Left lung (tissue), 10 donors: ENCODE measurements around the gene SAT2. TPM values are rescaled to one million over a fixed set of nuclear protein-coding genes. Genes with fewer than 3 reads are reported as not detected.

Experiments used
- ATAC-seq: fragments of 200-7000 bp; cut with Tn5 transposase; one replicate; pipeline ENCODE4 v1.9.1; 2020; ENCODE audit warnings: moderate library complexity
- DNase-seq, 4 donors: peaks; one replicate each; pipeline ENCODE4 v3.0.0-alpha.2; 2013 to 2020
- H3K27ac ChIP-seq, 2 donors: fragments of 200-600 bp; sonication (generic) in 1 of 2; one replicate each; pipeline versions ENCODE4 v1.5.0 to v1.8.0; 2020 to 2021
- H3K27me3 ChIP-seq, 2 donors: fragments of 200-600 bp; sonication (generic) in 1 of 2; one replicate each; pipeline versions ENCODE4 v1.5.0 to v1.8.0; 2020 to 2021
- H3K36me3 ChIP-seq, 2 donors: fragments of 200-600 bp; sonication (generic) in 1 of 2; one replicate each; pipeline versions ENCODE4 v1.5.0 to v1.8.0; 2020 to 2021
- H3K4me1 ChIP-seq, 2 donors: fragments of 200-600 bp; one replicate each; pipeline ENCODE4 v1.8.0; 2021
- H3K4me3 ChIP-seq, 2 donors: fragments of 200-600 bp; sonication (generic) in 1 of 2; one replicate each; pipeline versions ENCODE4 v1.5.0 to v1.8.0; 2020 to 2021; ENCODE audit warnings: mild to moderate bottlenecking in 1 of 2
- H3K9me3 ChIP-seq, 2 donors: fragments of 200-600 bp; sonication (generic) in 1 of 2; one replicate each; pipeline versions ENCODE4 v1.5.0 to v1.8.0; 2020 to 2021
- intact Hi-C, 2 donors: fragments of 100-400 bp; cut with DNase I; formaldehyde crosslinking; loops; one replicate each; pipeline versions ENCODE4 v1.11.2 to v1.14.2; 2022
- polyA plus RNA-seq, 6 donors: library from polyadenylated mRNA; unstranded; fragments of 120-200 nt; gene quantifications; one replicate each; pipeline ENCODE4 v1.2.1, GENCODE V29; 2013; ENCODE audit not compliant: insufficient read length in 6 of 6
- total RNA-seq, 2 donors: library from RNA; stranded (reverse); fragmentation: NEBNext Ultra II Directional; extraction: Animal tissue kit (Norgen Biotek cat#: 25700); gene quantifications; one replicate each; pipeline ENCODE4 v1.2.1, GENCODE V29; 2021
- TF ChIP-seq, protein P1 (sequence below), 2 donors: fragments of 200-600 bp; sonication (generic) in 1 of 2; IDR thresholded peaks; one replicate each; pipeline versions ENCODE4 v1.5.0 to v1.8.0; 2021; ENCODE audit warnings: antibody characterized with exemption in 2 of 2
- donor health status: DM: no; HTN: yes; CAD: no.
- donor health status: DM: no; HTN: no; CAD: no.

The SAT2 gene
- total and polyA plus RNA-seq, 8 donors = 59.8 to 95.9 (median 83.8) TPM

DNA sequence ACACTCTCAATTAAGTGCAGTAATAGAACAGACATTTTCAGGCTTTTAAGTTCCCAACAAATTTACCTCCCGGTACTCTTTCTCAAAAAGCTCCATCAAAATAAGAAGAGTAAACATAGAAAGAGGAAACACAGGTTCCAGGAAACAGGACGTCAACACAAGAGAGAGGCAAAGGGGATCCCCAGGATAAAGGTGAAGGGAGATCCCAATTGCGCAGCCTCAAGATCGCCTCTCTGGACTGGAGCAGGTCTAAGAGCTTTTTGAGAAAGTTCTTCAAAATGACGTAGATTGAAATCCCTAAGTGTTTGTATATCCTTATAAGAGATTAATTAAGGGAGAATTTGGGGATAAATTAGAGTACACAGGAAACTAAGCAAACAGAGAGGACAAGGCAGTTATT lies 9.0 kb downstream of the SAT2 start:
- Histone ChIP-seq H3K9me3 (no peaks in the 10 kb centered on the region), H3K4me3 (no peak overlapping the region), H3K27me3 (no peaks in the 10 kb centered on the region), H3K36me3 (no peaks in the 10 kb centered on the region), H3K4me1 (peaks cover 4 to 6% of the 10 kb centered on the region in 2 donors), H3K27ac (no peak overlapping the region)
- DNase-seq (peak in 1 of 4 donors; percentile 61), ATAC-seq (peak; percentile 16)
- TF ChIP-seq, protein P1, sequence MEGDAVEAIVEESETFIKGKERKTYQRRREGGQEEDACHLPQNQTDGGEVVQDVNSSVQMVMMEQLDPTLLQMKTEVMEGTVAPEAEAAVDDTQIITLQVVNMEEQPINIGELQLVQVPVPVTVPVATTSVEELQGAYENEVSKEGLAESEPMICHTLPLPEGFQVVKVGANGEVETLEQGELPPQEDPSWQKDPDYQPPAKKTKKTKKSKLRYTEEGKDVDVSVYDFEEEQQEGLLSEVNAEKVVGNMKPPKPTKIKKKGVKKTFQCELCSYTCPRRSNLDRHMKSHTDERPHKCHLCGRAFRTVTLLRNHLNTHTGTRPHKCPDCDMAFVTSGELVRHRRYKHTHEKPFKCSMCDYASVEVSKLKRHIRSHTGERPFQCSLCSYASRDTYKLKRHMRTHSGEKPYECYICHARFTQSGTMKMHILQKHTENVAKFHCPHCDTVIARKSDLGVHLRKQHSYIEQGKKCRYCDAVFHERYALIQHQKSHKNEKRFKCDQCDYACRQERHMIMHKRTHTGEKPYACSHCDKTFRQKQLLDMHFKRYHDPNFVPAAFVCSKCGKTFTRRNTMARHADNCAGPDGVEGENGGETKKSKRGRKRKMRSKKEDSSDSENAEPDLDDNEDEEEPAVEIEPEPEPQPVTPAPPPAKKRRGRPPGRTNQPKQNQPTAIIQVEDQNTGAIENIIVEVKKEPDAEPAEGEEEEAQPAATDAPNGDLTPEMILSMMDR (IDR thresholded peaks at IDR 0.05) = no peak
- intact Hi-C loops = no loop called here

DNA sequence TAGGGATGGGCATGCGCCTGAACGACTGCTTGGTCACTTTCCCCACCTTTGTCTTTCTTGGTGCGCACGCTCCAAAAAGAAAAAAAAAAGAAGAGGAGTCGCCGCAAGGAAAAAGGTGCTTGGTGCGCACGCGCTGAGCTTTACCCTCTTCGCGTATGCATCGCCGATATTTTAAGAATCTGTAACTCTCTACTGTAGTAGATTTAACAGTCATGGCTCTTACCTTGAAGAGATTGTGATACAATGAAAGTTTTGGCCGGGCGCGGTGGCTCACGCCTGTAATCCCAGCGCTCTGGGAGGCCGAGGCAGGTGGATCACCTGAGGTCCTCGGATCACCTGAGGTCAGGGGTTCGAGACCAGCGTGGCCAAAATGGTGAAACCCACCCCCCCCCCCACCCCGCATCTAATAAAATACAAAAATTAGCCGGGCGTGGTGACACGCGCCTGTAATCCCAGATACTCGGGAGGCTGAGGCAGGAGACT lies 12.3 kb downstream of the SAT2 start:
- intact Hi-C loops = no loop called here

DNA sequence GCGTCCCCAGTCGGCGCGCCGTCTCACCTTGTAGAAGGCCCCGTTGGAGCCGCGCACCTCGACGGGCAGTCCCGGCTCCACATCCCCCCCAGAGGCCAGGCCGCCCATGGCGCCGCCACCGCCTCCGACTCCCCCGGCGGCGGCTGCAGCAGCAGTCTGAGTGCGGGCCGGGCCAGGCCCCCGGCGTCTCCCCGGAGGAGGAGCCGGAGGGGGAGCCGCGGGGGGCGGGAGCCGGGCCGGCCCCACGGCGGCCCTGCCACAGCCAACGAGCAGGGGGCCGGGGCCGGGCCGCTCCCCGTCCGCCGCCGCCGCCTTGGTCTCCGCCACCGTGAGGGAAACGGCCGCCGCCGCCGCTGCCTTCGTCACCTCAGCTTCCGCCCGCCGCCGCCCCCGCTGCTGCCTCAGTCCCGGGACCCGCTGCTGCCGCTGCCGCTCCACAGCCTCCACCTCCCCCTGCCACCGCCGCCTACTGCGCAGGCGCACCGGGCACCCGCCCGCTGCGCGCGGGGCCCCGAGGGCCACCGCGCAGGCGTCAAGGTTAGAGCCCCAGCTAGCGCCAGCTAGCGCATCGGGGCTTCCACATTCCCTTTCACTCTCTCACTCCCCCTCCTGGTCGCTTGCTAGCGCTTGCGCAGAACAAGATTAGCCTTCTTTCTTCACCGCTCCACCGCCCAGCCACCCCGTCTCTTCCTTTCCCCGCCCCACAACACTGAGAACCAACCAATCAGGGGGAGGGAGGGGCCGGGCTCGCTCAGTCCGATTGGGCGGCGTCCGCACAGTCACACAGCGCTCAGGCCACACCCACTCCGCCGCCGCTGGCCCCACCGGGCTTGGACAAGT lies 13.0 kb downstream of the SAT2 start, which contains the start of gene FXR2:
Gene FXR2 (minus strand): TSS at position 473 of the 840 bp plus-strand sequence. CDS start 365 bp downstream, at position 108.
- Histone ChIP-seq H3K27me3 (no peaks in the 10 kb centered on the region), H3K4me1 (peaks cover 23 to 40% of the 10 kb centered on the region in 2 donors), H3K27ac (peak within 1 kb of the TSS; percentile 92 to 93), H3K9me3 (no peaks in the 10 kb centered on the region), H3K36me3 (peaks cover 0 to 4% of the 10 kb centered on the region in 2 donors), H3K4me3 (peak within 1 kb of the TSS; percentile 67 to 84)
- peak; percentile 99 to 100 (median 100) for DNase-seq
- intact Hi-C loops = no loop called here
- TF ChIP-seq, protein P1 (IDR thresholded peaks at IDR 0.05) = peak; percentile 36 to 73
- ATAC-seq = peak; percentile 96

More for the DNA sequence above, 12.3 kb downstream of the SAT2 start:
- Histone ChIP-seq H3K27me3 (no peaks in the 10 kb centered on the region), H3K9me3 (no peaks in the 10 kb centered on the region), H3K4me1 (peaks cover 20 to 39% of the 10 kb centered on the region in 2 donors), H3K36me3 (peaks cover 0 to 4% of the 10 kb centered on the region in 2 donors), H3K27ac (peak overlapping the region; percentile 83 to 92), H3K4me3 (peak overlapping the region; percentile 29 to 84)
- TF ChIP-seq, protein P1 (IDR thresholded peaks at IDR 0.05) = no peak
- ATAC-seq (no peak), DNase-seq (no peak)

GRCh38 chr17:7613769-7614424 lies 13.7 kb downstream of the SAT2 start:
- intact Hi-C loops = no loop called here
- no peak for ATAC-seq

More at GRCh38 chr17:7613769-7614424, 13.7 kb downstream of the SAT2 start:
- peaks cover 23 to 46% of the 10 kb centered on the region in 2 donors for H3K4me1 ChIP-seq
- H3K4me3 ChIP-seq = peak overlapping the region; percentile 67 to 84
- H3K36me3 ChIP-seq = peaks cover 0 to 4% of the 10 kb centered on the region in 2 donors
- TF ChIP-seq, protein P1 (IDR thresholded peaks at IDR 0.05) = no peak
- H3K27me3 ChIP-seq = no peaks in the 10 kb centered on the region
- no peaks in the 10 kb centered on the region for H3K9me3 ChIP-seq
- no peak for DNase-seq
- peak overlapping the region; percentile 92 to 93 for H3K27ac ChIP-seq
